Cardiac muscle cell (in vitro differentiated cells and primary cell): ENCODE results near the gene ARMH3. TPM values are rescaled to one million over a fixed set of nuclear protein-coding genes. Genes with fewer than 3 reads are reported as not detected.
A peak's percentile ranks its signal among the peaks of the same experiment; 100 is the strongest.

Experiments used
- DNase-seq, 2 donors: peaks; one replicate each; pipeline versions ENCODE4 v3.0.0 to v3.0.0-alpha.2; 2010 to 2017; ENCODE audit warnings: low read depth in 1 of 2, low spot score in 1 of 2
- H3K27ac ChIP-seq: fragments of 200-600 bp; sonication (generic); 2 replicates; pipeline ENCODE4 v1.5.1; 2016
- H3K27me3 ChIP-seq: fragments of 200-600 bp; sonication (generic); 2 replicates; pipeline ENCODE4 v1.6.0; 2016; ENCODE audit warnings: control low read depth
- H3K36me3 ChIP-seq: fragments of 200-600 bp; sonication (generic); 2 replicates; pipeline ENCODE4 v1.5.1; 2016; ENCODE audit warnings: control low read depth
- H3K4me1 ChIP-seq: fragments of 200-600 bp; sonication (generic); 2 replicates; pipeline ENCODE4 v1.8.1; 2017; ENCODE audit warnings: low read depth, mild to moderate bottlenecking, mixed run types
- H3K4me3 ChIP-seq: fragments of 200-600 bp; sonication (generic); 2 replicates; pipeline ENCODE4 v1.5.1; 2016; ENCODE audit warnings: mild to moderate bottlenecking
- H3K9me3 ChIP-seq: fragments of 200-600 bp; sonication (generic); 2 replicates; pipeline ENCODE4 v1.5.1; 2017; ENCODE audit warnings: low read depth, mild to moderate bottlenecking, control low read depth
- CTCF ChIP-seq: IDR thresholded peaks from 2 replicates; pipeline ENCODE4 v1.5.1; 2012; ENCODE audit warnings: low read depth, mild to moderate bottlenecking, low read length
- polyA plus RNA-seq: library from polyadenylated mRNA; unstranded; fragments of >200 nt; fragmentation: Nextera tagmentation; extraction: Ambion mirVana; gene quantifications from 2 replicates; pipeline ENCODE4 v1.2.1, GENCODE V29; 2016
- total RNA-seq: library from RNA; depleted of rRNA; stranded (reverse); fragments of >200 nt; gene quantifications from 2 replicates; pipeline ENCODE4 v1.2.3, GENCODE V29; 2016

Gene ARMH3
- total RNA-seq = 5.0 and 7.1 TPM in 2 replicates
- polyA plus RNA-seq = 11.8 and 17.2 TPM in 2 replicates

- DNase-seq = peak; percentile 98 to 99
- Histone ChIP-seq H3K4me3 (peak within 1 kb of the TSS; percentile 64), H3K27me3 (no peaks in the 10 kb centered on the region), H3K4me1 (no peaks in the 10 kb centered on the region), H3K36me3 (no peaks in the 10 kb centered on the region), H3K27ac (peak within 1 kb of the TSS; percentile 92), H3K9me3 (no peaks in the 10 kb centered on the region)
- no peak for TF ChIP-seq CTCF
Measured at GRCh38 chr10:102055647-102056419, at the start of gene ARMH3. Gene ARMH3 (minus strand): TSS chr10:102056173. CDS start chr10:102040114, 16,059 bp downstream.

GRCh38 chr10:102102421-102102820, 46.4 kb upstream of the ARMH3 start:
- Histone ChIP-seq H3K27me3 (no peaks in the 10 kb centered on the region), H3K4me1 (no peaks in the 10 kb centered on the region), H3K9me3 (no peaks in the 10 kb centered on the region), H3K27ac (no peak overlapping the region), H3K36me3 (peaks cover 5% of the 10 kb centered on the region), H3K4me3 (no peak overlapping the region)
- no peak for TF ChIP-seq CTCF
- DNase-seq = no peak

GRCh38 chr10:102101152-102101551, 45.2 kb upstream of the ARMH3 start:
- Histone ChIP-seq H3K27ac (no peak overlapping the region), H3K9me3 (no peaks in the 10 kb centered on the region)
- TF ChIP-seq CTCF = no peak

GRCh38 chr10:102096449-102096848, 40.5 kb upstream of the ARMH3 start:
- no peak for DNase-seq
- Histone ChIP-seq H3K4me3 (no peak overlapping the region), H3K27ac (no peak overlapping the region), H3K9me3 (no peaks in the 10 kb centered on the region), H3K4me1 (no peaks in the 10 kb centered on the region), H3K27me3 (no peaks in the 10 kb centered on the region), H3K36me3 (no peaks in the 10 kb centered on the region)
- no peak for TF ChIP-seq CTCF

More at GRCh38 chr10:102101152-102101551, 45.2 kb upstream of the ARMH3 start:
- Histone ChIP-seq H3K36me3 (no peaks in the 10 kb centered on the region), H3K27me3 (no peaks in the 10 kb centered on the region), H3K4me1 (no peaks in the 10 kb centered on the region), H3K4me3 (no peak overlapping the region)
- no peak for DNase-seq

GRCh38 chr10:102090772-102091171, 34.8 kb upstream of the ARMH3 start:
- H3K27me3 ChIP-seq = no peaks in the 10 kb centered on the region
- no peaks in the 10 kb centered on the region for H3K36me3 ChIP-seq
- DNase-seq = no peak
- no peaks in the 10 kb centered on the region for H3K9me3 ChIP-seq
- no peak overlapping the region for H3K4me3 ChIP-seq
- no peak for TF ChIP-seq CTCF
- H3K4me1 ChIP-seq = peaks cover 7% of the 10 kb centered on the region
- no peak overlapping the region for H3K27ac ChIP-seq
